Hippocampal formation (tissue), 2 donors: Measurements from ENCODE around the gene COL8A1.
"Not testable (repeated sequence)": the region's sequence is repeated elsewhere in the genome, so short reads cannot be mapped to it uniquely, and the experiment has no call there.

ENCODE experiments used
- DNase-seq, 2 donors: peaks; one replicate each; lab custom pipeline; 2025; lab: John Stamatoyannopoulos, UW

COL8A1 gene

GRCh38 chr3:99710094-99710493, 71.7 kb downstream of the COL8A1 start:
- no peak for DNase-seq

- no peak for DNase-seq
These were observed 73.0 kb downstream of the COL8A1 start for GRCh38 chr3:99711351-99711750.

- DNase-seq: no peak
These were observed 74.0 kb downstream of the COL8A1 start for GRCh38 chr3:99712291-99712954.

GRCh38 chr3:99713440-99713839, 75.0 kb downstream of the COL8A1 start:
- DNase-seq: no peak

- no peak for DNase-seq
These were observed 75.8 kb downstream of the COL8A1 start for GRCh38 chr3:99714146-99714545.

GRCh38 chr3:99714575-99714974, 76.2 kb downstream of the COL8A1 start:
- DNase-seq: no peak

GRCh38 chr3:99716463-99716995, 78.1 kb downstream of the COL8A1 start:
- DNase-seq: no peak

- no peak for DNase-seq
These were observed 82.7 kb downstream of the COL8A1 start for GRCh38 chr3:99720985-99721632.

GRCh38 chr3:99721633-99722007, 83.2 kb downstream of the COL8A1 start:
- no peak for DNase-seq

GRCh38 chr3:99724276-99724675, 85.9 kb downstream of the COL8A1 start:
- no peak for DNase-seq

- DNase-seq: no peak
These were observed 92.5 kb downstream of the COL8A1 start for GRCh38 chr3:99730870-99731269.

- DNase-seq: no peak
These were observed 93.1 kb downstream of the COL8A1 start for GRCh38 chr3:99731499-99731898.

- not testable (repeated sequence) for DNase-seq
These were observed 102.0 kb downstream of the COL8A1 start for GRCh38 chr3:99740371-99740770.

- no peak for DNase-seq
These were observed 103.2 kb downstream of the COL8A1 start for GRCh38 chr3:99741588-99741987.

GRCh38 chr3:99747915-99748314, 109.5 kb downstream of the COL8A1 start:
- no peak for DNase-seq

- DNase-seq: no peak
These were observed 113.3 kb downstream of the COL8A1 start for GRCh38 chr3:99751649-99752048.

- DNase-seq: peak; percentile 2 to 81
These were observed 115.0 kb downstream of the COL8A1 start for GRCh38 chr3:99753268-99753975.

- no peak for DNase-seq
These were observed 117.4 kb downstream of the COL8A1 start for GRCh38 chr3:99755831-99756230.

GRCh38 chr3:99757966-99758365, 119.6 kb downstream of the COL8A1 start:
- no peak for DNase-seq

GRCh38 chr3:99758502-99759177, 120.2 kb downstream of the COL8A1 start:
- no peak for DNase-seq

GRCh38 chr3:99760031-99760430, 121.6 kb downstream of the COL8A1 start:
- DNase-seq: no peak

GRCh38 chr3:99760629-99761028, 122.2 kb downstream of the COL8A1 start:
- no peak for DNase-seq
